ENCODE results near the gene PDZD8.
A peak's percentile ranks its signal among the peaks of the same experiment; 100 is the strongest.

The PDZD8 gene

DNA sequence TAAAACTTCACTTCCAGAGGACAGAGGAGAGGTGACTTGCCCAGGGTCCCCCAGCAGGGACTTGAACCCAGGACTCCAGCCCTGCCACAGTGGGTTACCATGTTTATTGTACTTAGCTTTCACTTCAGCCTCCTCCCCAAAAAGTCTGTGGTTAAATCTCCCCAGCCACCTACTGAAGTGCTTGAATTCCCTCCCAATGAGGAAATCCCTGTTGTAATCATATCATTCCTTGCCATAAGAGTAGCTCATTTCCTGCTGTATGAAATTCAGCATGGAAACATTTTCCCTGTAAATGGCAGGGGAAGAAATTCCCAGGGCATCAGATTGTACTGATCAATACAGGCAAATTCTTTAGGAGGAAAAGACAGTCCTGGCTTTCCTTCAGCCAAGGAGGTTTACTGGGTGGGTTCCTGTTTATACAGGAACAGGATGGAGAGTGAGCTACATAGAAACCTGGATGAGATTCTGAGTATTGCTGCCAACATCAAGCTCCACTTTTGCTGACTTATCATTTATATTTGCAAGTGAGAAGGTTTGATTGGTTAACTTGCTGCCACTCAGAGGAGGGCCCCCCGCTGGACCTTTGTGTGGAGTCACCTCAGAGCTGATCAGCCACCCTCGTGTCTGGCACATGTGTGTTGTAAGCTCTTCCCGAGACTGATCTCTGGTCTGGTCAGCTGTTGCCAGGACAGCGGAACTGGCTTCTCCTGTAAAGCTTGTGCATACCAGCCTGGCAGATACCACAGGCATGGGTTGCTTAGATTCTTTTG, 16.4 kb upstream of the PDZD8 start:
- DNase-seq, result no peak

DNA sequence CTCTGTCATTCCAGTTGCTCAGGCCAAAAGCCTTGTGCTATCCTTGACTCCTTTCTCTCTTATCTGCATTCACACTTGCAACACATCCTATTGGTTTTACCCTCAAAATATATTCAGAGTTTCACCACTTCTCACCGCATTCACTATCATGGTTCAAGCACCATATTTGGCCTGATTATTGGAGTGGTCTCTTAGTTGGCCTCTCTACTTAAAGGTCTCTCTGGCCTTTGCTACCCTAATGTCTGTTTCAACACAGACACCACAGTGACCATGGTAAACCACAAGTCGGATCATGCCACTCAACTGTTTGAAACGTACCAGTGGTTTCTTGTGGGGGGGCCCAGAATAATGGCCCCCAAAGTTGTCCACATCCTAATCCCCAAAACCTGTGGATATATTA, 15.2 kb upstream of the PDZD8 start:
- no peak for DNase-seq

DNA sequence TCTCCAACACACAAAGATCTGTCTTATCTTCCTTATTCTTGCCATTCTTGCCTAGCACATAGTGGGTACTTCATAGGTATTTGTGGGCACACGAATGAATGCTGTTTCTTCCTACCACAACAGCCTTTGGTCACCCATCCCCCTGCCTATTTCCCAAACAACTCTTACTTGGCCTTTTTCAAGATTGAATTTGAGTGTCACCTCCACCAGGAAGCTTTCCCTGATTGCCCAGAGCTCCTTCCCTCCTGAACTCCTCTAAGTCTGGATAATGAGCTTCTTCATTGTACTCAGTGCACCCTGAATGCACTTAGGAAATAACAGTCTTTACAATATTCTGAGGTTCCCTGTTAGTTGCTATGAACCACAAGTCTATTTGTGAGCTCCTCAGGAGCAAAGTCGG, 11.6 kb upstream of the PDZD8 start:
- DNase-seq, result no peak

DNA sequence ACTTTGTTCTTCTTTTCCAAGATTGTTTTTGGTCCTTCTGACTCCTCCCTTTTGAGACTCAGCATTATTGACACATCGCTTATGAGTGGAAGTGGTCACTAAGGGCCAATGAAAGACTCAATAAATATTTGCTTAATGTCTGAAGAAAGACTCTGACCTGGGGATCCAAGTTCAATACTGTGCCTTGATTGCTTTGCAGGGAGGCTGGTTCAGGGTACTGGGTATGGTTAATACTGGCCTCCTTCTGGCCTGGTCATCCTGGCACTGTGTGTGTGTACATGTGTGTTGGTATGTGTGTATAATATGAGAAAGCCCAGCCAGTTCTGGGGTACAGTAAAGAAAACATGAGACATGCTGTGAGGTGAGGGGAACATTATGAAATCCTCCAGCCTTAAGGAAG, 7.6 kb upstream of the PDZD8 start:
- DNase-seq, result no peak

DNA sequence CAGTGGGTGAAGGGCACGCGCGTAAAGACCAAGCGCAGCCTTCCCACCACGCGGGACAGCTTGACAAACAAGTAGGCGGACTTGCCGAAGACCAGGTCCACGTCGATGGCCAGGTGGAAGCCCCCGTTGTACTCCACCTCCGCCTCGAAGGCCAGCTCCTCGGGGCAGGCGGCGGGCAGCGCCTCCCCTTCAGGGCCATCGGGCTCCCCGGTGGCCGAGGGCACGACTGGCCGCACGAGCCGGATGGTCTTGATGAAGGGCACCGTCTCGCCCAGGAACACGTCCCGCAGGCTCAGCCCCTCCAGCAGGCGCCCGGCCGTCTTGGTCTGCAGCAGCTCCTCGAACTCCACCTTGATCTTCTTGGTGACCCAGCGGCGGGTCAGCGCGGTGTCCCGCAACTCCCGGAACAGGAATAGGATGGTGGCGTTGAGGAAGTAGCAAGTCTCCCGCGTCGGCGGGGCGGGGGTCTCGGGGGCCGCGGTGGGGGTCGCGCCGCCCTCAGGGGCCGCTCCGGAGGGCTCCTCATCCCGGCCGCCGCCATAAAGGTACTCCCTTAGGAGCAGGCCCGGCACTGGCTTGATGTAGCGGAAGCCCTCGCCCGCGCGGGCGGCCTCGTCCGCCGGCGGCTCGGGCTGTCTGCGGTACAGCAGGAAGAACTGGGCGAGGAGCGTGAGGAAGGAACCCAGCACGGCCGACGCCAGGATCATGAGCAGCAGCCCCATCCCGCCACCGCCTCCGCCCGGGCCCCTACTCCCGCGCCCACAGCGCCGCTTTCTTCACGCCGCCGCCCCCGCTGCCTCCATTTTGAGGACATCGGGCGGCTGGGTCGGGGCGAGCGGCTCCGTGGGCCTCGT, 507 bp downstream of the PDZD8 start:
- peak; percentile 50 for DNase-seq

DNA sequence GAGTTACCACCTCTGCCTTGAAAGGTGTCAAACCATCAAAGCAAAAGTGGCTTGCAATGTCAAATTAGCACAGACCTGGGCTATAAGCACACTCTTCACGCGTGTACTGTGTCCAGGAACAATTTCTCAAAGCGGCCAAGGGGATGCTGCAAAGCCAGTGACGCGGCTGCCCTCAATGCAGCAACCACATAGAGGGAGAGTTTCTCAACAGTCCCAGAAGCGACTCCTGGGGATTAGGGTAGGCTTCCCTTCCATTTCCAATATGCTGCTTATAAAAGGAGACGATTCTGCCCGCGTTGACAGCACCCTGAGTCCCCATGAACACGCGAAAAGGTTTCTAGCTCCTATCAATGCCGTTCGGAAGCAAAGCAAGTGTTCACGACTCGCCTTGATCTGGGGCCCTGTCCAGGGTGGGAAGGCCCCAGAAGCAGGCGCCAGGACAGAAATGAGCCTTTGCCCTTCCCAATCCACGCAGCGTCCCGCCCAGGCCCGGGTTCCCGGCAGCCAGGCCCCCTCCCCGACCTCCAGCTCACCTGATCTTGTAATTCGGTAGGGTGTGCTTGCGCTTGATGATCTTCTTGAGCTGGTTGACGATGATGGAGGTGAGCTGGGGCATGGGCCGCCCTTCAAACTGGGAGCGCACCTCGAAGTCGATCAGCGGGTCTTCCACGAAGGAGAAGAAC, 1.3 kb downstream of the PDZD8 start:
- peak; percentile 40 for DNase-seq

DNA sequence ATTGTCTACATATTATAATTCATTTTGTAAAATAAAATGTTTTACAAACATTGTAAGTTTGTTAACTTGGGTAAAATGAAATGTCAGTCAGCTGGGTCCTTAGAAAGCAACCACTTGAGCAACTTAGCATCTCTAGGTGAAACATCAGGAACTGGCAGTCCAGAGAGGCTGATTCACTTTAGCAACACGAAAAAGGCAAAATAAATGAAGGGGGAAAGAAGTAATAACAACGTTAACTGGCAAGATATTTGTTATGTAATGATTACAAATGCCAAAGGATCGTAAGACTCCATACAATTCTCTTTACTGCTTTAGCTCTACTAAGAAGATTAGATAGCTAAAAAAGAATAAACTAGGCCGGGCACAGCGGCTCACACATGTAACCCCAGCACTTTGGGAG, 5.0 kb downstream of the PDZD8 start:
- no peak for DNase-seq

DNA sequence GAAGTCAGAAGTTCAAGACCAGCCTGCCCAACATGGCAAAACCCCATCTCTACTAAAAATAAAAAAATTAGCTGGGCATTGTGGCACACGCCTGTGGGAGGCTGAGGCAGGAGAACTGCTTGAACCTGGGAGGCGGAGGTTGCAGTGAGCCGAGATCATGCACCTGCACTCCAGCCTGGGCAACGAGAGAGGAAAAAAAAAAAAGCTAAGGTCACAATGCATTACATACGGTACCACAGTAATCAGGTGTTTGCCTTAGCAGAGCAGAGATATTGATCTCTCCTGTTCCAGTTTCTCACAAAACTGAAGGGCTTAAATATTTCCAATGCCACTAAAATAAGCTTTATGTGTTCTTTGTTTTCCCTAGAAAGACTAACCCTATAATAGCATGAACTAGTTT, 7.5 kb downstream of the PDZD8 start:
- no peak for DNase-seq

DNA sequence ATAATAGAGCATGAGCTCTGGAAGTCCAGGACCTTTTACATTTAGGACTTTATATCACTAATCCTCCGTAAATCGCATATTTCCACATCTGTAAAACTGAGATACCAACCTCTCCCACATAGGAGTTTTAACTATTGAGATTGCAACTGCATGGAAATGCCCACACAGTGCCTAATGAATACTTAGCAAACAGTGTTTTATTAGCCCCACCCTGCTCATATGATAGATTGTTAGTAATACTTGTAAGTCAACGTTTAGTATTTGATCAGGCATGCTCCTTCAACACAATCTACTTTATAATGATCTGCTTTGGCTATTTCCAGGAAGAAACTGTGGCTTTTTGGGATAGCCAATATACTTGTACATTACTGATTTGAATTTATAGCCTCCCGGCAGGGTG, 8.5 kb downstream of the PDZD8 start:
- DNase-seq, result no peak

DNA sequence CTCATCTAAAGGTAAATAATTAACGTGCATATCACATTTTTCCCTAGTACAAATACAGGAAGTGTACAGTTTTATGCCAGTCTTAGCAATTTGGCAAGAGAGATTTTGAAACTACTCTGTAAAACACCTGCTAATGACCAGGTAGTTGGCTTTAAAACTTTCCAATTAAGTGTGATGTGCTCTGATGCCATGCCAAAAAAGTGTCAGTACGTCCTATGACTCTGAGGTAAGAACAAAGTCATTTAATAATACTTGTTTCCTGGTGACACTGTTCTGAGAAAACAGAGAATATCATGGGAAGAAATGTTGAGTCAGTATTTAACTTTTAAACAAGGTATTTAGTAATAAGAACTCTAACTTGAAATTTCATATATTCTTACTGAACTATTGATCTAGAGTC, 9.6 kb downstream of the PDZD8 start:
- DNase-seq, result no peak

DNA sequence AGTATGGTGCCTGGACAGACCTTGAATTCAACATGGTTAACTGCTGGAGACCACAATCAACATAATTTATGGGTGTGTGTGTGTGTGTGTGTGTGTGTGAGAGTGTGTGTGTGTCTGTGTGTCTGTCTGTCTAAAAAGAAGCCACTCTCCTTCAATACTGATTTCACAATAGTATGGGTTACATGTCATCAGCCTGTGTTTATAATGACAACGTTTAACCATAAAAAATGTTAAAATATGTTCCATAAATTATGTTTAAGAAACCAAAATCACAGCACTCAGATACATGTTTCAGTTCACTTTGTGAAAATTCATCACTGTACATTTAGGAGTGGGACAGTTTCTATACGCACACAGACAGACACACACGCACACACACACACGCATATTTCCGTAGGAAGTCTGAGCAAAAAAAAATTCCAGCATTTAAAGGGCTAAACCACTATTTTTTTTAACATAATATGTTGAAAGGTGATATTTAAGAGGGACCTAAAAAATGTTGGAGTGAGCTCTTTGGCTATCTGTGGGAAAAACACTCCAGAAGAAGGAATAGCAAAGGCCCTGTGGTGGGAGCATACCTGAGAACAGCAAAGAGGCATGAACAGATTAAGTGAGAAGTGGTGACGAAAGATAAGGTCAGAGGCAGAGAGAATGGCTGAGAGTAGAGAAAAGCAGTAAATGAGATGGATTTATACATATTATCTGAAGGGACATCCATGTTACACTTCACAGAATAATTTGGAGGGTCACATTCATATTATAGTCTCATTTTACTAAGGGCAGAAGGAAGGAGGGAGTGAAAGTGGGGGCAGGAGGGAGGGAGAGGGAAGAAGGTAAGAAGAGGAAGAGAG, 10.9 kb downstream of the PDZD8 start:
- DNase-seq, result no peak

DNA sequence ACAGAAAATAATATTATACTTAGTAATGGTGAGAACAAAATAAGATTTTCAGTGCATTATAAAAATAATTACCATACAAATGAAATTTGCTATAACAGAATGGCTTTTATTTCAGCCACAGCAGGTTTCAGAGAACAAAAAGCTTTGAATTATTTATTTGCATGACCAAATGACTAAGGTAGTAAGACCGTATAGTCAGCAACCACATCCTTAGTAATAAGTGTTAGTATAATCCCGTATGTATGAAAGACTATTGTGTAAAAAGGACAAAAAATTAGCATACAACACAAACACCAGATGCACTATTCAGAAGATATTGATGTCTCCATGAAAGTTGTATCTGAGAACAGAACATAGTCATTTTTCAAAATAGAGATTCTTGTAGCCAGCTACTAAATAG, 12.2 kb downstream of the PDZD8 start:
- DNase-seq, result no peak

DNA sequence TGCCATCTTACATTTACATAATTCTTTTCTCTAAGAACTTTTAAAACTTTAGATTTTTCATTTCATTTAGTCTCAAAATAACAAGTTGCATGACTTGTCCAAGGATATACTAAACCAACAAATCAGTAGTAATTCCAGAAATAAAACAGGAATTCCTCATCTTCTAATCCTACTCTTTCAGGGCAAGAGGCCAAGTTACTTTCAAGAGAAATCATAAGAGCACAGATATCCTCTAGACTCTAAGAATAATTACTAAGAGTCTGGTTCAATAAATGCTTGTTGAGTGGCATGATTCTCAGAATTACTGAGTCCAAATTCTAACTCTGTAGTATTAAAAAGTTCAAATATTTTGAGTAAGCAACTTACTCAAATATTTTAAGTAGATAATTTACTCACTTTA, 12.9 kb downstream of the PDZD8 start:
- no peak for DNase-seq

DNA sequence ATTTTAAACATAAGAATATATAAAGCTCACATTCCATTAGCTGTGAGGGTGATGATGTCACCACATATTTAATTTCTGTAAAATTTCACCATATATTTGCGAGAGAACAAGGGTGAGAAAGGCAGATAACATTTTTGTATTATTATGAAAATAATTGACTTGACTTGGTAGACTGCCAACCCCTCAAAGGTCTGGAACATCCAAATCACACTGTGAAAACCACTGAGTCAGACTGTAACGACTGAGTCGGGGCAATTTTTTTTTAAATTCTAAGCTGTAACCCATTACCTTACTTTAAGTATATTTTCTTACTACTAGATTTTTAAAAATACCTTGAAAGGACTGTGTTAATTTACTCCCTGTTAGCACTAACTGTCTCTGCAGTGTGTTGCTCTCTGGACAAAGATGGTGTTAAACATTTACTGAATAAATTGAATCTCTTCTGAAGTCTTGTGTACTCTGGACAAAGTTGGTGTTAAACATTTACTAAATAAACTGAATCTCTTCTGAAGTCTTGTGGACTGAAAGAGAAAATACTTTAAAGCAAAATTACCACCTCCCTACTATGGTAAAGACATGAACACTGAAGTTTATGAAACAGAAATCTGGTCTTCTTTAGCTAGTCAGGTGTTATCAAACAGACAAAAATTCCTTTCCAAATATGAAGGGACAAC, 14.1 kb downstream of the PDZD8 start:
- DNase-seq, result no peak

DNA sequence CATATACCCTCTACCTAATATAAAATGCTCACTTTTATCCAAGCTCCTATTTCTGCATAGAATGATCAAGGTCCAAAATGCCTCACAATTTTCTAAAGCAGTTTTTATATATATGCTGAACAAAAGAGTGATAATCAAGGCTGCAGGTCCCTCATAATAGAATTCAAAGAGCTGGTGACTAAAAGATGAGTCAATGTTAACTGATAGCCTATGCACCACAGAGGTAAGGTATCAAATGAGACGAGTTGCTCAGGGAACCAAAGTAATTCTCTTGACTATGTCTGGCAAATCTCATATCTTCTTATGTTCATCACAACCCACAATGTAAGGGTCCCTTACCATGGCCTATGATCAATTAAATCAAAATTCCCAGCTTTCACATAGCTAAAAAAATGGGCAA, 15.2 kb downstream of the PDZD8 start:
- no peak for DNase-seq

DNA sequence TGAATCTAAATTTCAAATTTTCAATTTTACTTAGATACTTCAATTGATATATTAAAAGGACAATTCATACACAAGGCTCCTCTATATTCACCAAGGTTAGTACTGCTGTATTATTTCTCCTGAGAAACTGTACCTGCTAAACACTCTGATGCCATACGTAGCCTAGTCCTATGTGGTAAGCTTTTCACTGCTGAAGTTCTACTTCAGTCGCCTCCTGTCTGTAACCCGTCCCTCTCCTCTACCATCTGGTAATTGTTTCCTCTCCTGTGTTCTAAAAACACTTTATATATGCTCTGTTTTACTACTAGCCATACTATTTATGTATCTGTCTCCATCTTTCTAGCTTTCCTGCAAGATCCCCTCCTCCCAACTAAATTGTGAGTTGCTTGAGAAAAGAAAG, 20.2 kb downstream of the PDZD8 start:
- DNase-seq, result no peak

DNA sequence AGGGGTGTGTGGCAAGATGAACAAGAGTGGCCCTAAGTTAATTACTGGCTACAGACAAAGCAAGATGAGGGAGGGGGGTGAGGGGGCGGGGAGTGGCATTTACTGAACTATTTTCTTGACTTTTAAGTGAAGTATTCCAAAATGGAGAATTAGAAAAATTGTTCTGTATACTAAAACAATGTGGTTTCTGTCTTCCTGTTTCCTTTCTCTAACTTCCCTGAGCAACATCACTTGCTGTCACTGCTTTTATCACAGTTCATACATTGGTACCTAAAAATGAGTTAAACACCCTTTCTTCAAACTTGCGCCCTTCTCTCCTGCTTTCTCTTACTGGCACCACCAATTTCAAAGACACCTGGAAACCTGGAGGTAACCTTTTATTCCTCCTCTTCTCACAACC, 21.6 kb downstream of the PDZD8 start:
- no peak for DNase-seq

DNA sequence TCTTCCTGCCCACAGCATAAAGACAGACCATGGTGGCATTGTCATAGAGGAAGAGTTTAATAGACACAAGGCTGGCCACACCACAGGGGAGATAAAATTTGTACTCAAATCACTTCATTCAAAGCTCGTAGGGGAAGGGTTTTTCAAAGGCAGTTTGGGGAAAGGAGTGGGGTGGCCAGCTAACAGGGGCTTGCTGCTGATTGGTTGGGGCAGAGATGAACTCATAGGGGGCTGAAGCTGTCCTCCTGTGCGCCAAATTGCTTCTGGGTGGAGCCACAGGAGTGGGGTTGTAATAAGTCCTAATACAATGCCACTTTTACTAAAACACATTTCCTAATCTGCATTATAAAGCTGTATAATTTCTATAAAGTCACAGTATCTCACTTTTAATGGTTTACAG, 22.5 kb downstream of the PDZD8 start:
- no peak for DNase-seq

DNA sequence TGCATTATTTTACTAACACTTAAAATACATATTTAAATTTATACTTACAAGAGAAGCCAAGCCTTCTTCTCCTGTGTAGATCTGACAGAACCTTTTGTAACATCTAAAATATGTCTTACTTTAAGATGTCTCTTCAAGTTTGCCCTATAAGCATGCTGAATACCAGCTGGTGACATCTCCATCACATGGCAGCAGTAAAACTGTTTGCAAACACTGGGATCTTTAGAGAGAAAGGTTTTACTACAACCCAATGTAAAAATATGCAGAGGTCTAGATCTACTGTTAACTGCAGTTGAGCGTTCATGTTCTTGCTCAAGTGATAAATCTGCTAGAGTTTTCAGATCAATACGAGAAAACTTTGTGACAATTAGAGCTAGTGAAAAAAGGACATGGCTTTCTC, 23.2 kb downstream of the PDZD8 start:
- no peak for DNase-seq

DNA sequence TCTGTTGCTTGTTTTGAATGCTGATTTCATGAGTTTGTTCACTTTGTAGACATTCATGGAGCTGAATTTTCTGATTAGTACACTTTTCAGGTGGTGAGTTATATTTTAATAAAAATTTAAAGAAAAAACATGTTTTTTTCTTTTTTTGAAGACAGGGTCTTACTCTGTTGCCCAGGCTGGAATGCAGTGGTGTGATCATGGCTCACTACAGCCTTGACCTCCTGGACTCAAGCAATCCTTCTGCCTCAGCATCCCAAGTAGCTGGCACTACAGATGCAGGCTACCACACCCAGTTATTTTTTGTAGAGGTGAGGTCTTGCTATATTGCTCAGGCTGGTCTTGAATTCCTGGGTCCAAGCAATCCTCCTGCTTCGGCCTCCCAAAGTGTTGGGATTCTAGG, 23.7 kb downstream of the PDZD8 start:
- no peak for DNase-seq

DNA sequence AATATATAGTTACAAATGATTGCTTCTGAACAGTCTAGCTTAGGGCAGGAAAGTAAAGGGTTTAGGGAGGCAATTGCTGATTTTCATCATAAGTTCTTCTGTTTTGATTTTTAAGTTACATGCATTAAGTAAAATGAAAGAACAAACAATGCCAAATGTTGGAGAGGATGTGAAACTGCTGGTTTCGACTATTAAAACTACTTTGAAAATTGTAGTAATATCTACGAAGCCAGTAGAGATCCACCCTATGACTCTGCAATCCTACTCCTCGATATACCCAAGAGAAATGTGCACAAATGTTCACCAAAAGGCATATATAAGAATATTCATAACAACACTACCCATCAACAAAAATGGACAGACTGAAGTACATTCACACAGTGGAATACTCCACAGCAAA, 24.3 kb downstream of the PDZD8 start:
- DNase-seq, result no peak

DNA sequence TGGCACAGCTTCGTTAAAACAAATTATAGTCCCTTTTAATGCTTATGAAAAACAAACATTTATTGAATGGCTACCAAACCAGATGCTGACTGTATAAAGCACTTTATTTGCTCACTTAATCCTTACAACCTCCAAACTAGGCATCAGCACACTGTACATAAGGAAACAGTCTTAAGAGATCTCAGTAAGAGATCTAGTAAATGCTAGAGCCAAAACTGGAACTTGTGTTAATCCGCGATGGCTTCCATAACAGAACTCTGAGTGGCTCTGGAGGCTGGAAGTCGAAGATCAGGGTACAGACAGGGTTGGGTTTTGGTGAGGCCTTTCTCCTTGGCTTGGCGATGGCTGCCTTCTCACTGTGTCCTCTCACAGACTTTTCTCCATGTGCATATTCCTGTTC, 27.0 kb downstream of the PDZD8 start:
- no peak for DNase-seq
